B cell (primary cell): Measurements from ENCODE around the gene FAM217B. TPM values are rescaled to one million over a fixed set of nuclear protein-coding genes. Genes with fewer than 3 reads are reported as not detected.

Source experiments
- ATAC-seq: fragments of 200-7000 bp; cut with Tn5 transposase; one replicate; pipeline ENCODE4 v1.10.0; 2021; ENCODE audit warnings: low read depth, mild to moderate bottlenecking, moderate number of reproducible peaks, moderate library complexity
- CTCF ChIA-PET: fragments of 350-600 bp; sonication (Branson Sonifier 250); formaldehyde crosslinking; loops from one replicate; lab custom pipeline; 2021; ENCODE audit warnings: antibody characterized with exemption, inconsistent platforms; lab: Charles Lee
- POLR2A ChIA-PET: fragments of 350-600 bp; sonication (Branson Sonifier 250); formaldehyde crosslinking; loops from one replicate; lab custom pipeline; 2021; ENCODE audit warnings: antibody characterized with exemption; lab: Charles Lee
- DNase-seq: peaks from one replicate; pipeline ENCODE4 v3.0.0; 2013
- H2AFZ ChIP-seq: 2 replicates; pipeline ENCODE4 v1.6.1; 2012; ENCODE audit warnings: mild to moderate bottlenecking, low read depth, low read length; ENCODE audit not compliant: insufficient read depth, poor library complexity, severe bottlenecking
- H3K27ac ChIP-seq, 2 donors: 1 replicate in 1 of 2; 2 replicates in 1 of 2; pipeline ENCODE4 v1.5.1; 2012 to 2013; ENCODE audit warnings: low read length in 2 of 2, mild to moderate bottlenecking in 2 of 2, moderate library complexity in 1 of 2
- H3K27me3 ChIP-seq, 4 experiments: fragments of 200-600 bp in 1 of 4; sonication (generic) in 1 of 4; replicated peaks in 1 of 4; 1 replicate in 2 of 4; 2 replicates in 2 of 4; pipeline versions ENCODE4 v1.6.1 to v1.7.0; 2013 to 2016; ENCODE audit warnings: low read length in 3 of 4, mild to moderate bottlenecking in 2 of 4, mixed read lengths in 1 of 4, moderate library complexity in 1 of 4; ENCODE audit not compliant: insufficient read depth in 4 of 4, control insufficient read depth in 3 of 4; ENCODE audit errors: control extremely low read depth in 1 of 4
- H3K36me3 ChIP-seq, 2 experiments: replicated peaks in 1 of 2; 1 replicate in 1 of 2; 2 replicates in 1 of 2; pipeline versions ENCODE4 v1.6.1 to v1.7.1; 2013; ENCODE audit warnings: low read length in 1 of 2; ENCODE audit not compliant: insufficient read depth in 2 of 2, control insufficient read depth in 1 of 2; ENCODE audit errors: control extremely low read depth in 1 of 2, extremely low read depth in 1 of 2
- H3K4me1 ChIP-seq, 2 donors: fragments of 200-600 bp in 1 of 2; sonication (generic) in 1 of 2; 1 replicate in 1 of 2; 2 replicates in 1 of 2; pipeline versions ENCODE4 v1.5.1 to v1.6.1; 2013 to 2017; ENCODE audit warnings: low read length in 2 of 2; ENCODE audit not compliant: control insufficient read depth in 2 of 2, insufficient read depth in 2 of 2
- H3K4me2 ChIP-seq: replicated peaks from 2 replicates; pipeline ENCODE3; 2012; ENCODE audit warnings: mild to moderate bottlenecking, low read depth, low read length; ENCODE audit not compliant: poor library complexity, severe bottlenecking
- H3K4me3 ChIP-seq, 5 experiments: fragments of 200-600 bp in 1 of 5; sonication (generic) in 1 of 5; 1 replicate in 3 of 5; 2 replicates in 2 of 5; pipeline versions ENCODE4 v1.5.1 to v1.7.0; 2011 to 2016; ENCODE audit warnings: low read length in 4 of 5, mild to moderate bottlenecking in 4 of 5, low read depth in 2 of 5, control low read depth in 1 of 5, moderate library complexity in 1 of 5; ENCODE audit not compliant: insufficient read depth in 1 of 5; ENCODE audit errors: control extremely low read depth in 1 of 5, extremely low read depth in 1 of 5
- H3K79me2 ChIP-seq: fragments of 200-600 bp; sonication (generic); one replicate; pipeline ENCODE4 v1.6.0; 2016; ENCODE audit warnings: low read length; ENCODE audit not compliant: control insufficient read depth, insufficient read depth
- H3K9ac ChIP-seq: fragments of 200-600 bp; sonication (generic); 2 replicates; pipeline ENCODE4 v1.6.1; 2017; ENCODE audit warnings: mild to moderate bottlenecking, low read length, moderate library complexity
- H3K9me3 ChIP-seq, 3 donors: one replicate each; pipeline versions ENCODE4 v1.6.1 to v1.7.1; 2013; ENCODE audit warnings: low read length in 2 of 3; ENCODE audit not compliant: control insufficient read depth in 2 of 3, insufficient read depth in 1 of 3; ENCODE audit errors: control extremely low read depth in 1 of 3
- H4K20me1 ChIP-seq: 2 replicates; pipeline ENCODE4 v1.6.0; 2012; ENCODE audit warnings: mild to moderate bottlenecking, low read length; ENCODE audit not compliant: insufficient read depth, control insufficient read depth, poor library complexity, severe bottlenecking
- H3K27ac Mint-ChIP-seq: one replicate; pipeline ENCODE4 v1.8.0; 2021; ENCODE audit warnings: mixed read lengths
- H3K27me3 Mint-ChIP-seq: one replicate; pipeline ENCODE4 v1.8.0; 2021; ENCODE audit warnings: mixed read lengths
- H3K4me1 Mint-ChIP-seq: one replicate; pipeline ENCODE4 v1.8.0; 2021; ENCODE audit warnings: mixed read lengths
- H3K4me3 Mint-ChIP-seq: one replicate; pipeline ENCODE4 v1.8.0; 2021; ENCODE audit warnings: mixed read lengths
- H3K9me3 Mint-ChIP-seq: one replicate; pipeline ENCODE4 v1.8.0; 2022; ENCODE audit warnings: mixed read lengths; ENCODE audit not compliant: insufficient read depth
- CTCF ChIP-seq: fragments of 200-600 bp; IDR thresholded peaks from one replicate; pipeline ENCODE4 v1.8.0; 2022; ENCODE audit warnings: antibody characterized with exemption, mild to moderate bottlenecking
- EZH2 ChIP-seq: IDR thresholded peaks from 2 replicates; pipeline ENCODE4 v1.6.1; 2012; ENCODE audit warnings: borderline replicate concordance, low read depth, mild to moderate bottlenecking, moderate library complexity, low read length; ENCODE audit not compliant: insufficient read depth, poor library complexity, severe bottlenecking
- WGBS: methylation state at CpG from one replicate; pipeline ENCODE4 v1.1.5; 2013; ENCODE audit warnings: missing lambda C conversion rate; ENCODE audit not compliant: insufficient coverage; 5-methylcytosine and 5-hydroxymethylcytosine counted together
- intact Hi-C: fragments of 100-400 bp; cut with micrococcal nuclease; formaldehyde crosslinking; loops from one replicate; pipeline ENCODE4 v1.10.0; 2022
- polyA plus RNA-seq: library from polyadenylated mRNA; depleted of rRNA; stranded (reverse); fragments of >200 nt; gene quantifications from 2 replicates; pipeline ENCODE4 v1.2.3, GENCODE V29; 2012
- total RNA-seq, 2 donors: library from RNA; stranded (reverse); fragments of 120-200 nt in 1 of 2; gene quantifications; 1 replicate in 1 of 2; 2 replicates in 1 of 2; pipeline versions ENCODE4 v1.2.3 to v1.2.4, GENCODE V29; 2013 to 2022

Gene FAM217B
- total and polyA plus RNA-seq, 2 donors (not counting 1 experiment from before 2014, with no cell fraction given), result 3.6 to 34.9 TPM

- no peaks in the 10 kb centered on the region for H3K27me3 ChIP-seq
- no peaks in the 10 kb centered on the region for H3K36me3 ChIP-seq
- Mint-ChIP-seq H3K27me3 (no peaks in the 10 kb centered on the region), H3K9me3 (no peaks in the 10 kb centered on the region), H3K4me3 (no peak overlapping the region), H3K4me1 (no peaks in the 10 kb centered on the region), H3K27ac (no peak overlapping the region)
- no peak overlapping the region for H3K4me3 ChIP-seq
- no peaks in the 10 kb centered on the region for H4K20me1 ChIP-seq
- DNase-seq (no peak), ATAC-seq (no peak)
- no peaks in the 10 kb centered on the region for H3K79me2 ChIP-seq
- no peak overlapping the region for H2AFZ ChIP-seq
- H3K27ac ChIP-seq, result no peak overlapping the region
- CTCF ChIA-PET, result no interaction called here
- WGBS, result 99% methylated on average over 5 of the region's 12 CpGs
- POLR2A ChIA-PET, result no interaction called here
- H3K9me3 ChIP-seq, result no peaks in the 10 kb centered on the region
- intact Hi-C loops, result no loop called here
- H3K4me1 ChIP-seq, result no peaks in the 10 kb centered on the region
- H3K4me2 ChIP-seq, result no peak overlapping the region
- no peak for TF ChIP-seq EZH2
- no peak for TF ChIP-seq CTCF
- no peak overlapping the region for H3K9ac ChIP-seq
Measured at GRCh38 chr20:59972037-59972801, 32.0 kb downstream of the FAM217B start.

- Histone ChIP-seq H3K4me3 (no peak overlapping the region), H3K79me2 (no peaks in the 10 kb centered on the region), H3K36me3 (no peaks in the 10 kb centered on the region), H3K4me2 (no peak overlapping the region), H2AFZ (no peak overlapping the region), H3K9ac (no peak overlapping the region), H4K20me1 (no peaks in the 10 kb centered on the region), H3K4me1 (no peaks in the 10 kb centered on the region), H3K27ac (no peak overlapping the region), H3K9me3 (no peaks in the 10 kb centered on the region), H3K27me3 (no peaks in the 10 kb centered on the region)
- DNase-seq (no peak), ATAC-seq (no peak)
- no peak for TF ChIP-seq EZH2
- no peak for TF ChIP-seq CTCF
- H3K9me3 Mint-ChIP-seq, result no peaks in the 10 kb centered on the region
- CTCF ChIA-PET, result no interaction called here
- H3K4me1 Mint-ChIP-seq, result no peaks in the 10 kb centered on the region
- POLR2A ChIA-PET, result no interaction called here
- 95% methylated on average over 4 of the region's 6 CpGs for WGBS
- intact Hi-C loops, result no loop called here
- no peak overlapping the region for H3K27ac Mint-ChIP-seq
- no peak overlapping the region for H3K4me3 Mint-ChIP-seq
- H3K27me3 Mint-ChIP-seq, result no peaks in the 10 kb centered on the region
Measured at GRCh38 chr20:59976156-59976782, 36.1 kb downstream of the FAM217B start.
